ENCODE data around the gene SESTD1. TPM values are rescaled to one million over a fixed set of nuclear protein-coding genes. Genes with fewer than 3 reads are reported as not detected.

SESTD1 gene
- total RNA-seq, 4 donors from 2014 or later = 9.7 to 28.1 (median 21.3) TPM

DNA sequence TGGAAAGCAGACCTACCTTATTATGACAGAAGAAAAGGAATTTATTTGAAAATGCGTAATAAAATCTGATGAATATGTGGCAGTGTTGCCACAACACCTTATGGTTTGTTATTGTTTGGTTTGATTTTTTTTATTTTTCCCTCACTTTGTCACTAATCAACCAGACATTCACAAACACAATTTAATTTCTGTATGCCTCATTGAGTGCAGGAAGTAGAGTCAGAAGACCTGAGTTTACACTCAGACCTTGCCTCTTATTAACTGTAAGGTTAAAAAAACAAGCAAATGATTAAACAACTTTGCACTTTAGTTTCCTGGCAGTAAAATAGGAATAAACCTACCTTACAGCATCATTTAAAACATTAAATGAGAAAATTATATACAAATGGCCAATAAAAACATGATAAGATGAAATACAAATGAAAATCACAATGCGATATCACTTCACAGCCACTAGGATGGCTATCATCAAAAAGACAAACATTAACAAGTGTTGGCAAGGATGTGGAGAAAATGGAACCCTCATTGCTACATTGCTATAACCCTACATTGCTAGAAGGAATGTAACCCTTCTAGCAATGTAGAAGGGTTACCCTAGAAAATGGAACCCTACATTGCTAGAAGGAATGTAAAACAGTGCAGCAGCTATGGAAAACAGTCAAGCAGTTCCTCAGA, 3.3 kb downstream of the SESTD1 start:
- Histone ChIP-seq H3K4me1 (peaks cover 0 to 3% of the 10 kb centered on the region in 2 donors), H3K36me3 (no peaks in the 10 kb centered on the region), H3K27ac (no peak overlapping the region), H3K27me3 (no peaks in the 10 kb centered on the region), H3K4me3 (replicated peaks in 1 of 3) (no peak overlapping the region), H3K9me3 (no peaks in the 10 kb centered on the region)
- intact Hi-C loops (cut with DNase I) = no loop called here
- TF ChIP-seq CTCF (IDR thresholded peaks at IDR 0.05) = no peak
- TF ChIP-seq POLR2A (IDR thresholded peaks at IDR 0.05) = no peak
- WGBS, 2 donors = 48 to 99% methylated on average over 2 of the region's 2 CpGs
- DNase-seq = no peak

GRCh38 chr2:179260224-179260623, 4.4 kb downstream of the SESTD1 start:
- H3K27ac ChIP-seq = no peak overlapping the region
- no peaks in the 10 kb centered on the region for H3K36me3 ChIP-seq
- intact Hi-C loops (cut with DNase I) = no loop called here
- no peaks in the 10 kb centered on the region for H3K27me3 ChIP-seq
- no peak for TF ChIP-seq CTCF (IDR thresholded peaks at IDR 0.05)
- TF ChIP-seq POLR2A (IDR thresholded peaks at IDR 0.05) = no peak
- no peaks in the 10 kb centered on the region for H3K9me3 ChIP-seq
- no peak for DNase-seq
- 83 to 85% methylated on average over 3 of the region's 3 CpGs for WGBS, 2 donors
- peaks cover 0 to 3% of the 10 kb centered on the region in 2 donors for H3K4me1 ChIP-seq
- no peak overlapping the region for H3K4me3 ChIP-seq (replicated peaks in 1 of 3)

- Histone ChIP-seq H3K27ac (no peak overlapping the region), H3K27me3 (no peaks in the 10 kb centered on the region), H3K9me3 (no peaks in the 10 kb centered on the region), H3K36me3 (no peaks in the 10 kb centered on the region), H3K4me1 (no peaks in the 10 kb centered on the region), H3K4me3 (replicated peaks in 1 of 3) (no peak overlapping the region)
- TF ChIP-seq CTCF (IDR thresholded peaks at IDR 0.05) = no peak
- TF ChIP-seq POLR2A (IDR thresholded peaks at IDR 0.05) = no peak
- no peak for DNase-seq
- WGBS, 2 donors = 38 to 43% methylated on average over 1 of the region's 1 CpG
- intact Hi-C loops (cut with DNase I) = no loop called here
These were observed 9.5 kb downstream of the SESTD1 start for GRCh38 chr2:179255129-179255528.

GRCh38 chr2:179253226-179253625, 11.4 kb downstream of the SESTD1 start:
- WGBS, 2 donors = 58 to 63% methylated on average over 1 of the region's 1 CpG
- no peak for DNase-seq
- no peak overlapping the region for H3K4me3 ChIP-seq (replicated peaks in 1 of 3)
- H3K27me3 ChIP-seq = no peaks in the 10 kb centered on the region
- no peak overlapping the region for H3K27ac ChIP-seq
- TF ChIP-seq CTCF (IDR thresholded peaks at IDR 0.05) (no peak), POLR2A (IDR thresholded peaks at IDR 0.05) (no peak)
- H3K36me3 ChIP-seq = no peaks in the 10 kb centered on the region
- intact Hi-C loops (cut with DNase I) = no loop called here
- no peaks in the 10 kb centered on the region for H3K9me3 ChIP-seq
- H3K4me1 ChIP-seq = no peaks in the 10 kb centered on the region

- TF ChIP-seq CTCF (IDR thresholded peaks at IDR 0.05) (no peak), POLR2A (IDR thresholded peaks at IDR 0.05) (no peak)
- no peak overlapping the region for H3K4me3 ChIP-seq (replicated peaks in 1 of 3)
These were observed 12.2 kb downstream of the SESTD1 start for GRCh38 chr2:179252423-179252822.

More at GRCh38 chr2:179252423-179252822, 12.2 kb downstream of the SESTD1 start:
- H3K9me3 ChIP-seq = no peaks in the 10 kb centered on the region
- H3K27me3 ChIP-seq = no peaks in the 10 kb centered on the region
- no peaks in the 10 kb centered on the region for H3K36me3 ChIP-seq
- H3K4me1 ChIP-seq = no peaks in the 10 kb centered on the region
- WGBS, 2 donors = 72% methylated on average over 2 of the region's 2 CpGs
- no peak overlapping the region for H3K27ac ChIP-seq
- intact Hi-C loops (cut with DNase I) = no loop called here
- no peak for DNase-seq
